Aortic smooth muscle cell (primary cell): ENCODE data around the gene BACE1. TPM values are rescaled to one million over a fixed set of nuclear protein-coding genes. Genes with fewer than 3 reads are reported as not detected.

ENCODE experiments used
- total RNA-seq: library from RNA; depleted of rRNA; stranded (reverse); fragments of >200 nt; gene quantifications from 2 replicates; pipeline ENCODE4 v1.2.3, GENCODE V29; 2014

Gene BACE1
- 28.9 and 41.5 TPM in 2 replicates for total RNA-seq

GRCh38 chr11:117316197-117316961 is at the start of gene BACE1:
TSS of gene BACE1 (minus strand) at chr11:117316256. CDS start at chr11:117315795, 461 bp downstream.

GRCh38 chr11:117327567-117328374 is 11.7 kb upstream of the BACE1 start, which contains the start of gene CEP164:
TSS of gene CEP164 (plus strand) at chr11:117327854. CDS start at chr11:117338587, 10,733 bp downstream.

GRCh38 chr11:117290809-117291396 is 25.2 kb downstream of the BACE1 start, which contains the start of gene BACE1-AS:
TSS of gene BACE1-AS (plus strand) at chr11:117291346.

Other genes starting within 250 kb of the BACE1 start
- gene SIK3, start 217.8 kb downstream of the BACE1 start, total RNA-seq: 14.1 and 16.9 TPM in 2 replicates
- gene PAFAH1B2, start 172.0 kb downstream of the BACE1 start, total RNA-seq: 171 and 180 TPM in 2 replicates
- gene SIDT2, start 137.5 kb downstream of the BACE1 start, total RNA-seq: 30.4 and 40.5 TPM in 2 replicates
- gene TAGLN, start 116.9 kb downstream of the BACE1 start, total RNA-seq: 2,419 and 2,690 TPM in 2 replicates
- 51.4 and 61.8 TPM in 2 replicates for gene PCSK7, start 84.2 kb downstream of the BACE1 start, total RNA-seq
- 7.7 and 8.7 TPM in 2 replicates for gene RNF214, start 83.6 kb downstream of the BACE1 start, total RNA-seq
- gene BACE1-AS, start 24.9 kb downstream of the BACE1 start, total RNA-seq: 2.0 and 2.9 TPM in 2 replicates
- 26.7 and 27.7 TPM in 2 replicates for gene CEP164, start 11.6 kb upstream of the BACE1 start, total RNA-seq